Measurements from ENCODE around the gene CCDC85B.

CCDC85B gene

GRCh38 chr11:65900125-65900898 is 9.8 kb downstream of the CCDC85B start, which contains the start of gene FOSL1:
Gene FOSL1, minus strand, starts transcription at chr11:65900388. Its CDS starts 49 bp downstream, at chr11:65900339.
- TF ChIP-seq YY1 (IDR thresholded peaks at IDR 0.05; ENCODE audit: low read depth) (no peak), TAF1 (IDR thresholded peaks at IDR 0.05; ENCODE audit: low read depth) (peak; percentile 65; the same call in 1 of the 2 replicates), CREB1 (IDR thresholded peaks at IDR 0.05; ENCODE audit: low read depth) (peak; percentile 88), EGR1 (IDR thresholded peaks at IDR 0.05) (peak; percentile 6; the same call in 1 of the 2 replicates), FOXM1 (IDR thresholded peaks at IDR 0.05; ENCODE audit: borderline replicate concordance, low read depth) (no peak), ZBTB7A (IDR thresholded peaks at IDR 0.05; ENCODE audit: low read depth) (0 out of 2 replicates have a peak, but pooled peaks have one; percentile 2), NFIC (IDR thresholded peaks at IDR 0.05) (peak; percentile 37; the same call in 1 of the 2 replicates), TCF12 (IDR thresholded peaks at IDR 0.05; ENCODE audit: low read depth) (peak; percentile 65; the same call in 1 of the 2 replicates), EP300 (IDR thresholded peaks at IDR 0.05; ENCODE audit: borderline replicate concordance) (peak; percentile 56), TEAD4 (IDR thresholded peaks at IDR 0.05) (no peak; the same call in 1 of the 2 replicates), CEBPB (IDR thresholded peaks at IDR 0.05) (no peak; the same call in 1 of the 2 replicates), RAD21 (IDR thresholded peaks at IDR 0.05; ENCODE audit: low read depth) (no peak; the same call in 1 of the 2 replicates)
- TF ChIP-seq, protein P1, sequence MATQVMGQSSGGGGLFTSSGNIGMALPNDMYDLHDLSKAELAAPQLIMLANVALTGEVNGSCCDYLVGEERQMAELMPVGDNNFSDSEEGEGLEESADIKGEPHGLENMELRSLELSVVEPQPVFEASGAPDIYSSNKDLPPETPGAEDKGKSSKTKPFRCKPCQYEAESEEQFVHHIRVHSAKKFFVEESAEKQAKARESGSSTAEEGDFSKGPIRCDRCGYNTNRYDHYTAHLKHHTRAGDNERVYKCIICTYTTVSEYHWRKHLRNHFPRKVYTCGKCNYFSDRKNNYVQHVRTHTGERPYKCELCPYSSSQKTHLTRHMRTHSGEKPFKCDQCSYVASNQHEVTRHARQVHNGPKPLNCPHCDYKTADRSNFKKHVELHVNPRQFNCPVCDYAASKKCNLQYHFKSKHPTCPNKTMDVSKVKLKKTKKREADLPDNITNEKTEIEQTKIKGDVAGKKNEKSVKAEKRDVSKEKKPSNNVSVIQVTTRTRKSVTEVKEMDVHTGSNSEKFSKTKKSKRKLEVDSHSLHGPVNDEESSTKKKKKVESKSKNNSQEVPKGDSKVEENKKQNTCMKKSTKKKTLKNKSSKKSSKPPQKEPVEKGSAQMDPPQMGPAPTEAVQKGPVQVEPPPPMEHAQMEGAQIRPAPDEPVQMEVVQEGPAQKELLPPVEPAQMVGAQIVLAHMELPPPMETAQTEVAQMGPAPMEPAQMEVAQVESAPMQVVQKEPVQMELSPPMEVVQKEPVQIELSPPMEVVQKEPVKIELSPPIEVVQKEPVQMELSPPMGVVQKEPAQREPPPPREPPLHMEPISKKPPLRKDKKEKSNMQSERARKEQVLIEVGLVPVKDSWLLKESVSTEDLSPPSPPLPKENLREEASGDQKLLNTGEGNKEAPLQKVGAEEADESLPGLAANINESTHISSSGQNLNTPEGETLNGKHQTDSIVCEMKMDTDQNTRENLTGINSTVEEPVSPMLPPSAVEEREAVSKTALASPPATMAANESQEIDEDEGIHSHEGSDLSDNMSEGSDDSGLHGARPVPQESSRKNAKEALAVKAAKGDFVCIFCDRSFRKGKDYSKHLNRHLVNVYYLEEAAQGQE (IDR thresholded peaks at IDR 0.05; ENCODE audit: low read depth): no peak
- TF ChIP-seq, protein P2, sequence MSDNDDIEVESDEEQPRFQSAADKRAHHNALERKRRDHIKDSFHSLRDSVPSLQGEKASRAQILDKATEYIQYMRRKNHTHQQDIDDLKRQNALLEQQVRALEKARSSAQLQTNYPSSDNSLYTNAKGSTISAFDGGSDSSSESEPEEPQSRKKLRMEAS (IDR thresholded peaks at IDR 0.05): peak; percentile 90
- TF ChIP-seq, protein P3, sequence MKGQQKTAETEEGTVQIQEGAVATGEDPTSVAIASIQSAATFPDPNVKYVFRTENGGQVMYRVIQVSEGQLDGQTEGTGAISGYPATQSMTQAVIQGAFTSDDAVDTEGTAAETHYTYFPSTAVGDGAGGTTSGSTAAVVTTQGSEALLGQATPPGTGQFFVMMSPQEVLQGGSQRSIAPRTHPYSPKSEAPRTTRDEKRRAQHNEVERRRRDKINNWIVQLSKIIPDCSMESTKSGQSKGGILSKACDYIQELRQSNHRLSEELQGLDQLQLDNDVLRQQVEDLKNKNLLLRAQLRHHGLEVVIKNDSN (IDR thresholded peaks at IDR 0.05): no peak

GRCh38 chr11:65900899-65901180 is 10.4 kb downstream of the CCDC85B start:
- no peak for TF ChIP-seq TEAD4 (IDR thresholded peaks at IDR 0.05)
- TF ChIP-seq, protein P2 (IDR thresholded peaks at IDR 0.05): no peak

DNA sequence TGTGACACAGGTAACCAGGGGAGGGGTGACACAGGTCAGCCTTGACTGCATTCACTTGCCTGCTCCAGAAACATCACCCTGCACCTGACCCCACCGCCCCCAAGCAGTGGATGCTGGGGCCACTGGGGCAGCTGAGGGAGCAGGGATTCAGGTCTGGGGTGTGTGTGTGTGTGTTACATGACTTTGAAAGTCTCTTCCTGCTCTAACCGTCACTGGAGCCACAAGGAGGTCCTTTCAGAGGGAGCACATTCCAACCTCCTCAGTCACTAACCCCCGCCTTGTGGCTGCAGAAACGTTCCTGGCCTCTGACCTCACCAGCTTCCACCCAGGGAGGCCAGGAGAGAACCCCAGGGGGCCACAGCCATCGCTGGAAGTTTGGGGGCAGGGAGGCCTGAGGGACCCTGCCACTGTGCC is 12.6 kb downstream of the CCDC85B start:
- TF ChIP-seq FOXM1 (IDR thresholded peaks at IDR 0.05; ENCODE audit: borderline replicate concordance, low read depth) (peak; percentile 79), TAF1 (IDR thresholded peaks at IDR 0.05; ENCODE audit: low read depth) (no peak), NFIC (IDR thresholded peaks at IDR 0.05) (no peak), EP300 (IDR thresholded peaks at IDR 0.05; ENCODE audit: borderline replicate concordance) (peak; percentile 74; the same call in 1 of the 2 replicates), TCF12 (IDR thresholded peaks at IDR 0.05; ENCODE audit: low read depth) (peak; percentile 78; the same call in 1 of the 2 replicates), ZBTB7A (IDR thresholded peaks at IDR 0.05; ENCODE audit: low read depth) (no peak), TEAD4 (IDR thresholded peaks at IDR 0.05) (peak; percentile 91), CREB1 (IDR thresholded peaks at IDR 0.05; ENCODE audit: low read depth) (no peak), EGR1 (IDR thresholded peaks at IDR 0.05) (no peak), CEBPB (IDR thresholded peaks at IDR 0.05) (no peak), RAD21 (IDR thresholded peaks at IDR 0.05; ENCODE audit: low read depth) (no peak), YY1 (IDR thresholded peaks at IDR 0.05; ENCODE audit: low read depth) (0 out of 2 replicates have a peak, but pooled peaks have one; percentile 33)
- TF ChIP-seq, protein P3 (IDR thresholded peaks at IDR 0.05): no peak
- TF ChIP-seq, protein P1 (IDR thresholded peaks at IDR 0.05; ENCODE audit: low read depth): no peak
- TF ChIP-seq, protein P2 (IDR thresholded peaks at IDR 0.05): 0 out of 2 replicates have a peak, but pooled peaks have one; percentile 28

- TF ChIP-seq ZBTB7A (IDR thresholded peaks at IDR 0.05; ENCODE audit: low read depth) (no peak), NFIC (IDR thresholded peaks at IDR 0.05) (no peak), RAD21 (IDR thresholded peaks at IDR 0.05; ENCODE audit: low read depth) (no peak), YY1 (IDR thresholded peaks at IDR 0.05; ENCODE audit: low read depth) (no peak), EP300 (IDR thresholded peaks at IDR 0.05; ENCODE audit: borderline replicate concordance) (no peak), TAF1 (IDR thresholded peaks at IDR 0.05; ENCODE audit: low read depth) (no peak), EGR1 (IDR thresholded peaks at IDR 0.05) (no peak), TEAD4 (IDR thresholded peaks at IDR 0.05) (no peak)
- TF ChIP-seq, protein P3 (IDR thresholded peaks at IDR 0.05): no peak
- TF ChIP-seq, protein P2 (IDR thresholded peaks at IDR 0.05): no peak
Observed at GRCh38 chr11:65903715-65904114, 13.2 kb downstream of the CCDC85B start.
